HG03064 (cell line): ENCODE results near the gene PPP5C.
"Not testable (repeated sequence)": the region's sequence is repeated elsewhere in the genome, so short reads cannot be mapped to it uniquely, and the experiment has no call there.

ENCODE experiments used
- ATAC-seq: cut with Tn5 transposase; IDR thresholded peaks from one replicate; pipeline ENCODE4 v1.9.1; 2021; ENCODE audit warnings: low read depth; ENCODE audit not compliant: unreplicated experiment

PPP5C gene

GRCh38 chr19:46404055-46404752, 57.3 kb downstream of the PPP5C start:
- no peak for ATAC-seq

GRCh38 chr19:46404753-46405468, 58.0 kb downstream of the PPP5C start:
- no peak for ATAC-seq

- no peak for ATAC-seq
Measured at GRCh38 chr19:46406976-46407375, 60.1 kb downstream of the PPP5C start.

- ATAC-seq = no peak
Measured at GRCh38 chr19:46407856-46408663, 61.2 kb downstream of the PPP5C start.

GRCh38 chr19:46408664-46409039, 61.8 kb downstream of the PPP5C start:
- no peak for ATAC-seq

GRCh38 chr19:46409191-46409590, 62.3 kb downstream of the PPP5C start:
- ATAC-seq = no peak

- ATAC-seq = no peak
Measured at GRCh38 chr19:46410205-46411087, 63.6 kb downstream of the PPP5C start.

- ATAC-seq = no peak
Measured at GRCh38 chr19:46411088-46411924, 64.4 kb downstream of the PPP5C start.

GRCh38 chr19:46411925-46412649, 65.2 kb downstream of the PPP5C start:
- no peak for ATAC-seq

GRCh38 chr19:46412650-46413261, 65.9 kb downstream of the PPP5C start:
- ATAC-seq = no peak

GRCh38 chr19:46413262-46414031, 66.6 kb downstream of the PPP5C start, which contains the start of gene CCDC8:
Gene CCDC8, minus strand, starts transcription at chr19:46413564. Its CDS starts 754 bp downstream, at chr19:46412810.
- ATAC-seq = no peak

- not testable (repeated sequence) for ATAC-seq
Measured at GRCh38 chr19:46414899-46415298, 68.0 kb downstream of the PPP5C start.

GRCh38 chr19:46415804-46416709, 69.2 kb downstream of the PPP5C start:
- not testable (repeated sequence) for ATAC-seq

GRCh38 chr19:46420056-46420455, 73.2 kb downstream of the PPP5C start:
- no peak for ATAC-seq

- no peak for ATAC-seq
Measured at GRCh38 chr19:46422344-46422743, 75.5 kb downstream of the PPP5C start.

GRCh38 chr19:46423188-46423587, 76.3 kb downstream of the PPP5C start:
- ATAC-seq = no peak
